Measurements from ENCODE around the gene RITA1. TPM values are rescaled to one million over a fixed set of nuclear protein-coding genes. Genes with fewer than 3 reads are reported as not detected.
A peak's percentile ranks its signal among the peaks of the same experiment; 100 is the strongest.

The RITA1 gene
- total RNA-seq, 1 experiment from 2014 or later, result 20.7 TPM

DNA sequence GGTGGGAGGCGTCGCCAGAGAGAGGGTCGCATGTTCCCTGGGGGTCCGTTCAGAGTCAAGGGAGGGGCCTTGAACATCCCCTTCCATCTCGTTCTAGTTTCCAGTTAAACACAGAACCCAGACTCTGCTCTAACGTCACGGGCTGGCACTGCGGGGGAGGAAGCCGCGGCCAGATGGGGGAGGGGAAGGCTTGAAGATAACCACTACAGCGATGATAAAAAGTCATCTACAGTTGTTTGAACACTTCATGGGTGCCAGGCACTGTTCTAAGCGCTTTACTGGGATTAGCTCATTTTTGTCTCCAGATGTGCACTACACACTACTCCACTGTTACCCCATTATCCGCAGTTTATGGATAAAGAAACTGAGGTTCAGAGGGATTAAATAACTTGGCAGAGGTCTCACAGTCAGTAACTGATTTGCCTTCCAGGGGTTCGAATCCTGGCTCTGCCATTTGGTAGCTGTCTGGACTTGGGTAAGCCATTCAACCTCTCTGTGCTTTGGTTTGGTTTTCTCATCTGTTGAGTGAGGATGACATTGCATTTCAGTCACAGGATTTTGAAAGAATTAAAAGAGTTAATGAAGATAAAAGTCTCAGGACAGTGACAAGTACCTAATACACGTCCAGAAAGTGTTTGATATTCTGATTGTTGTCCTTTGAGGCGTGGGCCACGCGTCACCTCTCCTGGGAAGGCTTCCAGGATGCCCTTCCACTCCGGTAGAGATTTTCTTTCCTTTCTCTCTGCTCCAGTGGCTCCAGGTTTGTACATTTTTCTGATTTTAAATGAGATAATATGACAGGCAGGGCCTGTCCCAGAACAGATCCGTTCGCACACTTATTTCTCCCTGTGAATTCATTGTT, 49.2 kb upstream of the RITA1 start:
- POLR2A ChIA-PET, result interaction anchor here (0.7 to 0.8 kb wide), 2 partner anchors 15 to 25 kb away, joined by 3 read pairs; no protein-coding TSS in a partner anchor
- CTCF ChIA-PET, result interaction anchor here (0.8 to 2.1 kb wide), 2 partner anchors 17 to 38 kb away, joined by 3 to 7 read pairs; no protein-coding TSS in a partner anchor
- H3K27me3 ChIP-seq (ENCODE audit: insufficient read depth, low read length), result no peaks in the 10 kb centered on the region
- H3K9ac ChIP-seq (ENCODE audit: low read length), result peak overlapping the region; percentile 87
- DNase-seq (ENCODE audit: low read depth, low spot score) (peak; percentile 22), ATAC-seq (peak; percentile 48)
- RAD21 ChIA-PET (ENCODE audit: low non-redundant PET in 1 of 2, low total read pairs in 2 of 2, uncharacterized antibody in 2 of 2, unreplicated experiment in 2 of 2), result interaction anchor here in 1 of 2 experiments (0.5 kb wide), 1 partner anchor 16 kb away, joined by 5 read pairs; no protein-coding TSS in a partner anchor
- intact Hi-C loops (cut with micrococcal nuclease), result loop anchor here (2.0 kb wide), 1 partner anchor 48 kb away; the partner anchor contains the start of genes DDX54 and RITA1
- H3K79me2 ChIP-seq (ENCODE audit: insufficient read depth, low read length), result peaks cover 12% of the 10 kb centered on the region; the same call in 1 of the 2 replicates
- H3K9me2 ChIP-seq (ENCODE audit: insufficient read depth), result no peaks in the 10 kb centered on the region
- peak overlapping the region; percentile 100 for H3K4me2 ChIP-seq (ENCODE audit: low read length)
- peak; percentile 95 for TF ChIP-seq EGR1 (IDR thresholded peaks at IDR 0.05; ENCODE audit: low read depth)
- TF ChIP-seq SP1 (IDR thresholded peaks at IDR 0.05; ENCODE audit: low read depth), result 0 out of 2 replicates have a peak, but pooled peaks have one; percentile 16
- no peak for TF ChIP-seq SRF (IDR thresholded peaks at IDR 0.05; ENCODE audit: low read depth)
- TF ChIP-seq CBX3 (IDR thresholded peaks at IDR 0.05; ENCODE audit: low read depth), result 0 out of 2 replicates have a peak, but pooled peaks have one; percentile 5
- no TSS peak for BruUV-seq (replicated peaks)
- H3K4me3 ChIP-seq (replicated peaks in 1 of 2; ENCODE audit: low read depth in 1 of 2, low read length in 2 of 2), result peak overlapping the region; percentile 78 to 94
- peak overlapping the region; percentile 21; the same call in 1 of the 2 replicates for H3K27ac ChIP-seq (ENCODE audit: low read depth, low read length)
- H3K36me3 ChIP-seq (ENCODE audit: control insufficient read depth in 1 of 2, insufficient read depth in 2 of 2, low read length in 2 of 2), result no peaks in the 10 kb centered on the region
- no peaks in the 10 kb centered on the region for H3K9me3 ChIP-seq (ENCODE audit: control insufficient read depth in 1 of 2, insufficient read depth in 1 of 2, low read depth in 1 of 2, low read length in 2 of 2)
- H4K20me1 ChIP-seq (ENCODE audit: insufficient read depth), result no peaks in the 10 kb centered on the region
- H3K4me1 ChIP-seq (ENCODE audit: control insufficient read depth in 1 of 2, insufficient read depth in 2 of 2, low read length in 2 of 2), result peaks cover 13 to 34% of the 10 kb centered on the region in 2 experiments
- peak overlapping the region; percentile 89 for H2AFZ ChIP-seq (ENCODE audit: low read depth, low read length, poor library complexity, severe bottlenecking)

GRCh38 chr12:113136990-113137511, 48.5 kb upstream of the RITA1 start:
- H3K4me2 ChIP-seq (ENCODE audit: low read length), result peak overlapping the region; percentile 100
- no peak for DNase-seq (ENCODE audit: low read depth, low spot score)
- BruUV-seq (replicated peaks), result no TSS peak
- ATAC-seq, result no peak; the same call in 1 of the 2 replicates
- peak overlapping the region; percentile 89 for H2AFZ ChIP-seq (ENCODE audit: low read depth, low read length, poor library complexity, severe bottlenecking)
- ChIA-PET RAD21 (ENCODE audit: low non-redundant PET in 1 of 2, low total read pairs in 2 of 2, uncharacterized antibody in 2 of 2, unreplicated experiment in 2 of 2) (no interaction called here), CTCF (interaction anchor here (0.7 to 2.1 kb wide), 4 partner anchors 8 to 38 kb away, joined by 3 to 7 read pairs (median 3); no protein-coding TSS in a partner anchor), POLR2A (no interaction called here)
- 0 out of 4 replicates have a peak overlapping the region, but pooled peaks of 1 of the 2 experiments have one; percentile 20 for H3K4me3 ChIP-seq (replicated peaks in 1 of 2; ENCODE audit: low read depth in 1 of 2, low read length in 2 of 2)
- H3K36me3 ChIP-seq (ENCODE audit: control insufficient read depth in 1 of 2, insufficient read depth in 2 of 2, low read length in 2 of 2), result no peaks in the 10 kb centered on the region
- H3K9me3 ChIP-seq (ENCODE audit: control insufficient read depth in 1 of 2, insufficient read depth in 1 of 2, low read depth in 1 of 2, low read length in 2 of 2), result no peaks in the 10 kb centered on the region
- H3K9ac ChIP-seq (ENCODE audit: low read length), result peak overlapping the region; percentile 87; the same call in 1 of the 2 replicates
- peaks cover 12% of the 10 kb centered on the region; the same call in 1 of the 2 replicates for H3K79me2 ChIP-seq (ENCODE audit: insufficient read depth, low read length)
- H3K27ac ChIP-seq (ENCODE audit: low read depth, low read length), result no peak overlapping the region
- no peaks in the 10 kb centered on the region for H3K9me2 ChIP-seq (ENCODE audit: insufficient read depth)
- intact Hi-C loops (cut with micrococcal nuclease), result loop anchor here (2.0 kb wide), 1 partner anchor 48 kb away; the partner anchor contains the start of genes DDX54 and RITA1
- H3K4me1 ChIP-seq (ENCODE audit: control insufficient read depth in 1 of 2, insufficient read depth in 2 of 2, low read length in 2 of 2), result peaks cover 13 to 37% of the 10 kb centered on the region in 2 experiments
- no peaks in the 10 kb centered on the region for H3K27me3 ChIP-seq (ENCODE audit: insufficient read depth, low read length)
- no peaks in the 10 kb centered on the region for H4K20me1 ChIP-seq (ENCODE audit: insufficient read depth)
- TF ChIP-seq SP1 (IDR thresholded peaks at IDR 0.05; ENCODE audit: low read depth) (peak; percentile 46; the same call in 1 of the 2 replicates), CEBPB (IDR thresholded peaks at IDR 0.05; ENCODE audit: low read depth) (no peak)
